HG02678 (cell line): ENCODE measurements around the gene DNAJB2.

Experiments used
- ATAC-seq: cut with Tn5 transposase; IDR thresholded peaks from one replicate; pipeline ENCODE4 v1.9.1; 2021; ENCODE audit warnings: mild to moderate bottlenecking, moderate library complexity; ENCODE audit not compliant: unreplicated experiment

The DNAJB2 gene

DNA sequence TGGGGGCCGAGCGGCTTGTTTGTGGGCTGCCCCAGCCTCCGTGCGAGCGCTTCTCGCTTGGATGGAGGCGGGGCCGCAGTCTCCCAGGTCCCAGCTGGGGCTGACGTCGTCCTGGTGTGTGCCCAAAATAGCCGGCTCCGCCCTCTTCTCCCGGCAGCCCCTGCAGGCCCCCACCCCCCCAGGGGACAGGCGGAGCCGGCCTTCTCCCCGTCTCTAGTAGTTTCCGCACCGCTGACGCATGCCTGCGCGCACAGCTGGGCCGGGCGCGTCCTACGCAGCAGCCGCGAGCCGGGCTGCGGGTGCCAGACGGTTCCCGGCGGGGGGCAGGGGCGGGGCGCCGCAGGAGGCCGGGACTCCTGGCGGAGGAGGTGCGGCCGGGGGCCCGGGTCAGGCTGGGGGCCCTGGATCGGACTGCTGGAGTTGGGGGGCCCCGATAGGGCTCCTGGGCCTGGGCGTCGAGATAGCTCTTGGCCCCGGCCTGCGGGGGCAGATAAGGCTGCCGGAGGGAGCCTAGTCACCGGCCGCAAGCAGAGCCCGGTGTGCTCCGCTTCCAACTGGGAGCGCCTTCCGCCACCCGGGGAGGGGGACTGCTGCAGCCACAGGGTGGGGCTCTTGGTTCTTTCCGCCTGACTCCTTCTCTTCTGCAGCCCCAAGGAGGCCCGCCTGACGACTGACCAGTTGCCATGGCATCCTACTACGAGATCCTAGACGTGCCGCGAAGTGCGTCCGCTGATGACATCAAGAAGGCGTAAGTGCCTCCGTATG is at the start of gene DNAJB2:
Gene DNAJB2 (plus strand): TSS at position 216 of the 765 bp plus-strand sequence. CDS start 468 bp downstream, at position 684.
- ATAC-seq = peak; percentile 84

DNA sequence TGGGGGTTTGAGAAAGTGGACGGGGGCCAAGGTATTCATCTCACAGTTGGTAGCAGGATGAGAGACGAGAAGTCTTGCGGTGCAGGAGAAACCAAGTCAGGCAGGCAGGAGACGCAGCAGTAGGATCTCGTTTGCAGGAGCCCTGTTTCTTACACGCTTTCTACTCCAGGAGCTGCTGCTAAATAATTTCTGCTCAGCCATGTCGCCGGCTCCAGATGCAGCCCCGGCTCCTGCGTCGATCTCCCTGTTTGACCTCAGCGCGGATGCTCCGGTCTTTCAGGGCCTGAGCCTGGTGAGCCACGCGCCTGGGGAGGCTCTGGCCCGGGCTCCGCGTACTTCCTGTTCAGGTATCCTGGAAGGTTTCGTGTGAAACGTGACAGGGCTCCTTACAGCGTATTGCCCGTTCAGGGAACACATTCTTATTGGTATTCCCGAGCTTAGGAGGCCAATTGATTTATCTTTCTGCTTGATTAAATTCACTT is 49.1 kb upstream of the DNAJB2 start:
- no peak for ATAC-seq

GRCh38 chr2:219234331-219234730 is 44.8 kb upstream of the DNAJB2 start:
- ATAC-seq = no peak

- ATAC-seq = no peak
Measured at GRCh38 chr2:219243291-219243761, 35.8 kb upstream of the DNAJB2 start.

GRCh38 chr2:219244789-219245147 is 34.4 kb upstream of the DNAJB2 start:
- ATAC-seq = no peak

DNA sequence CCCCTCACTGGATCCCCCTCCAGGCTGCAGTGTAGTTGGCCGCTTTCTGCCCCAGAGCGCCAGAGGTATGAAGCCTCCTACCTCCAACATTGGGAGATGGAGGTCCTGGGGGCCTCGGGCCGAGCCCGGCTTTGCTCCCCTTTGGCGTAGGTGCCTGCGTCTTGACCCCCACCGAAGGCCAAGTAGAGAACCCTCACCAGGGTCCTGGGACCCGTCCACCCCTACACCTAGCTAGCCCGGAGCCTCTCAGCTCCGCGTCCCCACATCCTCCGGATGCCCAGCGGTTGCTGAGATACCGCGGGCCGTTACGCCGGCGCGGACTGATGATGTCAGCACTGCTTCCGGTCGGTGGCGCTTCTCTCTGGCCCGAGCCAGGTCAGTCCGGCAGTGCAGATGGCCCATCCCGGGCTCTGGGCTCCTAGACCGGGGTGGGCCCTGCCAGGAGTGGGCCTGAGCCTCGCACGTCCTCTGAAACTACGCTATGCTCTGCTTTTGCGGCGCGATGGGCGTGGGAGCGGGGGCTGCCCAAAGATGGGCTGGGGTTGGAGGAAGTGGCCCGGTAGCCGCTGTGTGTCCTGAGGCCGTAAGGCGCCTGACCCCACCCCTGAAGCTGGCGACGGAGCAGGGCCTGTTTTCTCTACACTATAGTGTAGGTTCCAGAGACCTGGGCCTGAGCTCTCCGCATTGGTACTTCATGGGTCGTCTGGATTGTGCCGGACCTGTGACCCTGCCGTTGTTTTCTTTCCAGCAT is 33.8 kb upstream of the DNAJB2 start, which contains the start of the genes GLB1L and STK16:
Gene GLB1L (minus strand): TSS at position 297 of the 751 bp plus-strand sequence. CDS start 1,871 bp downstream, outside the sequence.
Gene STK16 (plus strand): TSS at position 332 of the 751 bp plus-strand sequence. CDS start 521 bp downstream, outside the sequence.
- ATAC-seq = peak; percentile 67

DNA sequence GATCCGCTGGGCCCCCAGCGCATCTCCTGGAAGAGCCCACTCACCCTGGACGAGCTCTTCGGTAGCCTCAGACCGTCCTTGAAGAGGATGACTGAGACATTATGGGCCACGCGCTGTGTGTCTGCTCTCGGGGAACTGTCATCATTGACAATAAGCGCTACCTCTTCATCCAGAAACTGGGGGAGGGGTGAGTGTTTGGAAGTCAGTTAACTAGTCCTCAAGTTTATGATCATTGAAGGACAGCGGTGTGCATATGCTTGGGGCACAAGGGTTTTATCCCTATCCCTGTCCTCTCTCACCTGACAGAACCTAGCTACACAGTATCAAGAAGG is 33.3 kb upstream of the DNAJB2 start:
- ATAC-seq = no peak

DNA sequence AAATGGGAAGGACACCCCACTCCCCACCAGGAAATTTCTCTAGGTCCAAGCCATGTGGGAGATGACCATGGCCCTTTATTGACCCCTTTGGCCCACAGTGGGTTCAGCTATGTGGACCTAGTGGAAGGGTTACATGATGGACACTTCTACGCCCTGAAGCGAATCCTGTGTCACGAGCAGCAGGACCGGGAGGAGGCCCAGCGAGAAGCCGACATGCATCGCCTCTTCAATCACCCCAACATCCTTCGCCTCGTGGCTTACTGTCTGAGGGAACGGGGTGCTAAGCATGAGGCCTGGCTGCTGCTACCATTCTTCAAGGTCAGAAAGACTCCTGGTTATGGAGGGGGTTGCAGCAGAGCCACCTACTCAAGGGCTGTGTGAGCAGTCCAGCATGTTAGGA is 32.6 kb upstream of the DNAJB2 start:
- ATAC-seq = no peak

DNA sequence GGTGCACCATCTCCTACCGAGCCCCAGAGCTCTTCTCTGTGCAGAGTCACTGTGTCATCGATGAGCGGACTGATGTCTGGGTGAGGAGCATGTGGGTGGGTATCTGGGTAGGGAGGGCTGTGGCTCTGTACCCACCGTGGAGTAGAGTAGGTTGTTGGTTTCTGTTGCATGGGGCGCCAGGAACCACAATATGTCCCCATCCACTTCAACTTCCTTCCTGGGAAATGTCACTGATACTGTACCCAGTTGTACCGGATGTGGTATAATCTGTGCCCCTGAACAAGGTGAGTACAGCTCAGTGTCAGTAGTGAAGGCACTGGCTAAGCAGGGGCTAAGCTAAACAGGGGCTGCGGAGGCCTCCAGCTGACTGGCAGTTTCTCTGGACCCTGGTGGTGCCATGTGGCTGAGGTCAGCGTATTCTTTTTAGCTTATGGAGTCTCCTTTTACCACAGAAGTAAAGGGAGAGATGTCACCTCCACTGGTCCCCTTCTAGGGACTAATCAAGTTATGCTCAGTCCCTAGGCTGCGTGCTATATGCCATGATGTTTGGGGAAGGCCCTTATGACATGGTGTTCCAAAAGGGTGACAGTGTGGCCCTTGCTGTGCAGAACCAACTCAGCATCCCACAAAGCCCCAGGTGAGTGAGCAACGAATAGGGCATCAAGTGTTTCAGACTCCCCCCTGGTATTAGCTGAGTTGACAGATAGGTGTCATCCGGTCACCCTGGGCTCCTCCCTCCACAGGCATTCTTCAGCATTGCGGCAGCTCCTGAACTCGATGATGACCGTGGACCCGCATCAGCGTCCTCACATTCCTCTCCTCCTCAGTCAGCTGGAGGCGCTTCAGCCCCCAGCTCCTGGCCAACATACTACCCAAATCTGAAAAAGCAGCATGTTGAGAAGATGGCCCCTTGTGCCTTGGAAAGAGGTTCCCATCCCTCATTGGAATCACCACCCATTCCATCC is 31.2 kb upstream of the DNAJB2 start:
- ATAC-seq = no peak

- no peak for ATAC-seq
Measured at GRCh38 chr2:219248845-219249202, 30.3 kb upstream of the DNAJB2 start.

- ATAC-seq = peak; percentile 45
Measured at GRCh38 chr2:219249203-219249980, 29.8 kb upstream of the DNAJB2 start.

GRCh38 chr2:219250049-219250781 is 29.0 kb upstream of the DNAJB2 start:
- no peak for ATAC-seq

DNA sequence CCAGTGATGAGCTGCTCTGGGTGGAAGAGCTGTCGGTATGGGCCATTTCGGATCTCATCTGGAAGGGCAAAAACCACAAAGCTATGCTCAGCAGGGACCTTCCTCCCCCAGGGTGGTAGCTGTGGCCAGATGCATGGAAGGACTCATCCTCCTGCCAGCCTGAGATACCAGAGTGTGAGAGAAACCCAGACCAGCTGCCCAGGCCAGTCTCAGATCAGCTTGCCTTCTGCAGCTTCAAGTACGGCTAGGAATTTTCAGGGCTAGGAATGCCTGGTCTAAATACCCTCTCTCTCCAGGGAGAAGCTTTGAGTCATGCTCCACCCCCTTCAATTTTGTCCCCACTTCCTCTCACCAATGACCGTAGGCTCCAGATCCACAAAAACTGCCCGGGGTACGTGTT is 27.5 kb upstream of the DNAJB2 start:
- no peak for ATAC-seq

GRCh38 chr2:219252084-219252483 is 27.1 kb upstream of the DNAJB2 start:
- ATAC-seq = no peak

GRCh38 chr2:219252570-219252899 is 26.6 kb upstream of the DNAJB2 start:
- ATAC-seq = no peak

- peak; percentile 6 for ATAC-seq
Measured at GRCh38 chr2:219252900-219253752, 26.0 kb upstream of the DNAJB2 start, which contains the start of gene TUBA4B. TSS of gene TUBA4B (plus strand) at chr2:219253243. CDS start at chr2:219253408, 165 bp downstream.

- peak; percentile 61 for ATAC-seq
Measured at GRCh38 chr2:219253753-219254589, 25.2 kb upstream of the DNAJB2 start, which contains the start of gene TUBA4A. TSS of gene TUBA4A (minus strand) at chr2:219253918. CDS start at chr2:219253858, 60 bp downstream.
